GM19455 (cell line): ENCODE results near the gene DEPDC1B.
"Not testable (repeated sequence)": the region's sequence is repeated elsewhere in the genome, so short reads cannot be mapped to it uniquely, and the experiment has no call there.

ENCODE experiments used
- ATAC-seq: cut with Tn5 transposase; IDR thresholded peaks from one replicate; pipeline ENCODE4 v1.9.1; 2021; ENCODE audit not compliant: unreplicated experiment

Gene DEPDC1B

DNA sequence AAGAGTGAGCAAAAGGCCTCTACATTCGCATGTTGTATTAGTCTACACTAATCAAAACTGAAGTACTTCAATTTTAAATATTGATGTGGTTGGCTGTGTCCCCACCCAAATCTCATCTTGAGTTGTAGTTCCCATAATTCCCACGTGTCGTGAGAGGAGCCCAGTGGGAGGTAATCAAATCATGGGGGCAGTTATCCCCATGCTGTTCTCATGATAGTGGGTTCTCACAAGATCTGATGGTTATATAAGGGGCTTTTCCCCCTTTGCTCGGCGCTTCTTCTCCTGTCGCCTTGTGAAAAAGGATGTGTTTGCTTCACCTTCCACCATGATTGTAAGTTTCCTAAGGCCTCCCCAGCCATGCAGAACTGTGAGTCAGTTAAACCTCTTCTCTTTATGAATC, 112.7 kb downstream of the DEPDC1B start:
- ATAC-seq, result not testable (repeated sequence)

DNA sequence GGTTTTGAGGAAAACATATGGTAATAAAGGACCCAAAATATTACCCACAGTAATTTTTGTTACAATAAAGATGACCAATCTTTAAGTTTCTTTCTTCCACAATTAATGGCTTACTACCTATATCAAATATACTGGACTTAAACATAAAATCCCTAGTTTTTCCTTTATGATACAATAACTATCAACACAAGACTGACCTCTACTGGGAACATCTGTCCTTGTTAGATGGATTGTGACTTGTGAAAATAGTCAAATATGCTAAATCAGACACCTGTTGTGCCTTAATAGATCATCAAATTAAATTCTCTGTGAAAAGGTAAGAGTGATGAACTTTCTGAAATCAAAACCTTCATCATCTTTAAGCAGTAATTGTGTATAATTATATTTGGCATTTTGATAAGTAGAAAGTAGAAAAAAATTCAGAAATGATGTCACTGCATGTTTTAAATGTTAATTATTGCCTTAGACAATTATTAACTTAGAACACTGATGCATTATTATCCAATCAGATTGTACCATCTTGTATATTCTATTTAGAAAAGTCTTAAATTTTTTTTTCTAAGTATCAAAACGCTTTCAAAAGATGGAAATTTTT, 113.6 kb downstream of the DEPDC1B start:
- ATAC-seq, result no peak

DNA sequence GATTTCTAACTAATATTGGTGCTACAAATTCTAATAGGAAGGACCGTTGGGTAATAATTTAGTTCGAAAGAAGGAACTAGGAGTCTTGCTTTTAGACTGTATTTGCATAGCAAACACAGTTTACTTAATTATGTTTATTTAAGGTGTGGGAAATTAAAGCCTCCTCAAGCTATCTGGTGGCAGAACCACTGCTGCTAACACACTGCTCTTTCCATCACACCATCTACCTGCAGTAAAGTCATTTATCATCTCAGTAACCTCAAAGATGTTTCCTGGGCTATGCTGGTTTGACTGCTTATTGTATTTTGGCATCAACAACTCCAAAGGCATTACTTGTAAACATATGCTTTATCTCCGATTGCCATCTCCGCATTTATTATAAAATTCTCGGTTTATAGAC, 114.3 kb downstream of the DEPDC1B start:
- ATAC-seq, result no peak

DNA sequence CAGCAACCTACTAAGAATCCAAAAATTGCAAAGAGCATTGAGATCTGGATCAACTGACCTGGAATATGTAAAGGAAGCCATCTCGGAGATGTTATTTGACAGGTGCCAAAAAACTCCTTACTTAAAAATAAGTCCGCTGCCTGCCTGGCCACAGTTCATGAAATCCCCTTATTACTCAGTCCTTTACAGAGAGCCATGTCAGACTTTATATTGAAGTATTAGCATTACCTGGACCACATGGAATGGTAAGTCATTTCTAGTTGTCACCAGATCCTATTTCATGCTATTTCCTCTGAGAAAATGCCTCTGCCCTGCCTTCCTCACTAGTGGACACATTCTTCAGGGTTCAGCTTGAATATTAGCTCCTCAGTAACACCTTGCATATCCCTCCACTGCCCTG, 115.7 kb downstream of the DEPDC1B start:
- no peak for ATAC-seq

DNA sequence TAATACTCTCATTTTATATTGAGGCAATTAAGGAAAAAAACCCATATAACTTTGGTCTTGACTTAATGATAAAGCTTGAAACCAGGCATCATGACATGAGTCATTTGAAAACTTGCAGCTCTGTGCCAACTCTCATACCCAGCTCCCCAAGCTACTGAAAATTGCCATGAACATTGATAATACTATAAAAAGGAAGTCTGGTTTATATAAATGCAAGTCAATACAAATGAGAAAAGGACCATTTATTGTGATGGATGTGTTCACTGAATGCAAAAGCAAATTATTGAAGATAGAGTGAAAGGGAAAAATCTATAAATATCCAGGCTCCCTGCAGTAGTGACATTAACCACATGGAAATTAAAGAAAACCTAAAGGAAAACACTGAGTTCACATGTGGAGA, 116.3 kb downstream of the DEPDC1B start:
- ATAC-seq, result no peak

DNA sequence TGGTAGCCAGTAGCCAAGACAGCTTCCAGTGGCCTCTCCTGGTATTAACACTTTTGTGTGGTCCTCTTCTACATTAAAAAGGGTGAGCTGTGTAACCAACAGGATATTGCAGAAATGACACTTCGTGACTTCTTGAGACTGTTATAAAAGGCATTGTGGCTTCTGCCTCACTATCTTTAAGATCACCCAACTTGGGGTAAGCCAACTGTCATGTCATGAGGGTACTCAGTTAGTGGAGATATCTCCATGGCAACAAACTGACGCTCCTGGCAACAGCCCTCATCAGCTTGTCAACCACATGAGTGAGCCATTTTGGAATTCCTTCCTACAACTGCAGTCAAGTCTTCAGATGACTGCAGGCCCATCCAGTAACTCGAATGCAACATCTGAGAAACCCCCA, 121.7 kb downstream of the DEPDC1B start:
- no peak for ATAC-seq

DNA sequence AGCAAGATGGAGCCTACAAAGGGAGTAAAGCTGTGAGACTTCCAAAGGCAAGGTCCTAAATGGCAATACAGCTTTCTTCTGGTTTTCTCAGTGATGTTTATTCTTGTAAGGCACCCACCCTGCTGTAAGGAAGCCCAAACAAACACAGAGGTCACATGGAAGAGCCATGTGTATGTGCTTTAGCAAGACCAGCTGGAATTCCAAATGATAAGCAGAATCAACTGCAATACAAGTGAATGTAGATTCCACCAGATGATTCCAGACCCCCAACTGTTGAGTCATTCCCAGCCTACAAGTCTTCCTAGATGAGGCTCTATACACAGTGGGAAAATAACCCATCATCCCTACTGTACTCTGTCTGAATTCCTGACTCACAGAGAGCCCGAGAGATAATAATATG, 122.8 kb downstream of the DEPDC1B start:
- no peak for ATAC-seq

DNA sequence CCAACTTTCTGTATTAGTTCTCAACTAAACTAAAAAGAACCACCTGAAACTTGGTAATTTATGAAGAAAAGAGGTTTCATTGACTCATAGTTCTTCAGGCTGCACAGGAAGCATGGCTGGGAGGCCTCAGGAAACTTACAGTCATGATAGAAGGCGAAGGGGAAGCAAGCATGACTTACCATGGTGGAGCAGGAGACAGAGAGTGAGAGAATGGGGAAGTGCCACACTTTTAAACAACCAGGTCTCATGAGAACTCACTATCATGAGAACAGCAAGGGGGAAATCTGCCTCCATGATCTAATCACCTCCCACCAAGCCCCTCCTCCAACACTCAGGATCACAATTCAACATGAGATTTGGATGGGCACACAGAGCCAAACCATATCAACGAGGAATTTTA, 123.5 kb downstream of the DEPDC1B start:
- no peak for ATAC-seq

DNA sequence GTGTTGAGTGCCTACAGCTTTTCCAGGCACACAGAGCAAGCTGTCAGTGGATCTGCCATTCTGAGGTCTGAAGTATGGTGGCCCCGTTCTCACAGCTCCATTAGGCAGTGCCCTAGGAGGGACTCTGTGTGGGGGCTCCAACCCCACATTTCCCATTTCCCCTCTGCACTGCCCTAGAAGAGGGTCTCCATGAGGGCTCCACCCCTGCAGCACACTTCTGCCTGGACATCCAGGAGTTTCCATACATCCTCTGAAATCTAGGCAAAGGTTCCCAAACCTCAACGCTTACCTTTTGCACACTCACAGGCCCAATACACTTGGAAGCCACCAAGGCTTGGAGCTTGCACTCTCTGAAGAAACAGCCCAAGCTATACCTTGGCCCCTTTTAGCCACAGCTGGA, 131.3 kb downstream of the DEPDC1B start:
- ATAC-seq, result no peak

DNA sequence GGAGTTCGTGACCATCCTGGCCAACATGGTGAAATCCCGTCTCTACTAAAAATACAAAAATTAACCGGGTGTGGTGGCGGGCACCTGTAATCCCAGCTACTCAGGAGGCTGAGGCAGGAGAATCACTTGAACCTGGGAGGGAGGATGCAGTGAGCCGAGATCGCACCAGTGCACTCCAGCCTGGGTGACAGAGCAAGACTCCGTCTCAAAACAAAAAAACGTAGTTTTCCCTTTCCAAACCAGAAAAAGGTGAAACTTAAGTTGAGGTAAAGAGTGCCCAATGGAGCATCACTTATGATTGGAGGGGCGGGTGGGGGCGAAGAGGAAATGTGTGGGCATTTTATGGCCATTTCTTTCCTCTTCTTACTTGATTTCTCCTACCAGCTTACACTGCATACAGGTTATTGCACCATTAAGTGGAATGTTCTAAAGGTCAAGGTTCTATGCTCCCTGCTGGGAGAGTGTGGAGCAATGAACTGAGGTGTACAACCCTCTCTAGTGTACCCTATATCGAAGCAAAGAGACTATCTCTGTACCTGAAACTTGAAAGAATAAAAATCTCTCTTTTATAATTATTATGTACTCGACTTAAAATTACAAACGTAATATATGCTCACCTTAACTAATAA, 136.2 kb downstream of the DEPDC1B start:
- ATAC-seq, result no peak

DNA sequence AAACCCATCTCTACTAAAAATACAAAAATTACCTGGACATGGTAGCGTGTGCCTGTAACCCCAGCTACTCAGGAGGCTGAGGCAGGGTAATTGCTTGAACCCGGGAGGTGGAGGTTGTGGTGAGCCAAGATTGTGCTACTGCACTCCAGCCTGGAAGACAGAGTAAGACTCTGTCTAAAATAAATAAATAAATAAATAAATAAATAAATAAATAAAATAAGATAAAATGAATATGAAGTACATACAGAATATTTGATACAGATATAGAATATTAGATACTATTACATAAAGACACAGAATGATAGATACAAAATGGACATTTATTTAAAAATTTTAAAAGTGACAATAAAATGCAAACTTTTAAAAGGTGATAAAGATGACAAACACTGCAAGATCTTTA, 146.7 kb downstream of the DEPDC1B start:
- ATAC-seq, result not testable (repeated sequence)

DNA sequence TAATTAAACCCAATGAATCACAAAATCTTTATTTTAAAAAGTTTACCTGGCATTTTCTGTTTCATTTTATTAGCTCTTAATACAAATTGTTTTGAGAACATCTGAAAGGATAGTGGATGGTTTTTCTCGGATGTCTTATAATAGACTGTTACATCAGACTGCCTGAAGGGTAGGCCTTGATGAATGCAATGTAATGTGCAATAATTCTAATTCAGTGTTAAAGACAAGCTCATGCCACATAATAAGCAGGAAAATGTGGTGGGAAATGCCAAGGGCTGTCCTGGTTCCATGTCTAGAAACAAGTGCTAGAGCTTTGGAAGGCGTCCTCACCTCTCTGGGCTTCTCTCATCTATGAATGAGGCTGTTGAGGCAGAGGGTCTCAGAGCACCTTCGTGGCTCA, 148.1 kb downstream of the DEPDC1B start:
- no peak for ATAC-seq

DNA sequence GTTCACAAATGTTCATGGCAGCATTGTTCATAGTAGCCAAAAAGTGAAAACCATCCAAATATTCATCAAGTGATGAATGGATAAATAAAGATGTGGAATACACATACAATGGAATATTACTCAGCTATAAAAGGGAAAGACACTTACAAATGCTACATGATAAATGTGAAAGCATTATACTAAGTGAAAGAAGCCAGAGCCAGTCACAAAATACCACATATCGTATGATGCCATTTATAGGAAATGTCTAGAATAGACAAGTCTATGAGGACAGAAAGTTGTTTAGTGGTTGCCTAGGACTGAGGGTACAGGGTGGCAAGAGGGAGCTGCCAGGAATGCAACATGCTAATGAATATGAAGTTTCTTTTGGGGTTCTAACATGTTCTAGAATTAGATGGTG, 148.7 kb downstream of the DEPDC1B start:
- ATAC-seq, result no peak

DNA sequence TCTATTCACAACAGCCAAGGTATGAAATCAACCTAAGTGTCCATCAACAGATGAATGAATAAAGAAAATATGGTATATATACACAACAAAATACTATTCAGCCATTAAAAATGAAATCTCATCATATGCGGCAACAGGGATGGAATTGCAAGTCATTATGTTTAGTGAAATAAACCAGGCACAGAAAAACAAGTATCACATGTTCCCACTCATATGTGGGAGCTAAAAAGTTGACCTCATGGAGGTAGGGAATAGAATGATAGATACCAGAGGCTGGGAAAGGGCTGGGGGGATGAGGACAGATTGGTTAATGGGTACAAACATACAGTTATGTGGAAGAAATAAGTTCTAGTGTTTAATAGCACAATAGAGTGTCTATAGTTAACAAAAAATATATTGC, 149.7 kb downstream of the DEPDC1B start:
- no peak for ATAC-seq

DNA sequence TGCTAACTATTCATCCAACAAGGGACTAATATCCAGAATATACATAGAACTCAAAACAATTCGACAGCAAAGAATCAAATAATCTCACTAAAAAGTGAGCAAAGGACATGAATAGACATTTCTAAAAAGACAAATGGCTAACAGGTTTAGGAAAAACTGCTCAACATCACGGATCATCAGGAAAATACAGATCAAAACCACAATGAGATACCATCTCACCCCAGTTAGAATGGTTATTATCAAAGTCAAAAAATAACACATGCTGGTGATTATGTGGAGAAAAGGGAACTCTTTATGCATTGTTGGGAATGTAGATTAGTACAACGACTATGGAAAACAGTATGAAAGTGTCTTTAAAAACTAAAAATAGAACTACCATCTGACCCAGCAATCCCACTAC, 150.1 kb downstream of the DEPDC1B start:
- ATAC-seq, result no peak
